RWPE2 (cell line): ENCODE measurements around the gene FERD3L.

Experiments
- ATAC-seq: fragments of 200-7000 bp; cut with Tn5 transposase; 3 replicates; pipeline ENCODE4 v1.9.1; 2021; ENCODE audit warnings: low read depth
- DNase-seq: peaks from one replicate; pipeline ENCODE4 v3.0.0-alpha.2; 2020; ENCODE audit warnings: low spot score
- H3K27ac ChIP-seq: fragments of 450-650 bp; 2 replicates; pipeline ENCODE4 v1.5.1; 2017; ENCODE audit warnings: mild to moderate bottlenecking; ENCODE audit not compliant: poor library complexity, severe bottlenecking
- H3K27me3 ChIP-seq: fragments of 250-450 bp; sonication (Bioruptor Pico); 2 replicates; pipeline ENCODE4 v1.5.1; 2021; ENCODE audit warnings: mild to moderate bottlenecking, moderate library complexity; ENCODE audit not compliant: insufficient read depth, poor library complexity, severe bottlenecking
- H3K36me3 ChIP-seq: fragments of 250-450 bp; sonication (Bioruptor Pico); 2 replicates; pipeline ENCODE4 v1.5.1; 2020; ENCODE audit warnings: low read depth, mild to moderate bottlenecking, moderate library complexity
- H3K4me1 ChIP-seq: fragments of 250-450 bp; sonication (Bioruptor Pico); 2 replicates; pipeline ENCODE4 v1.5.1; 2021; ENCODE audit warnings: mild to moderate bottlenecking, moderate library complexity; ENCODE audit not compliant: insufficient read depth, poor library complexity, severe bottlenecking
- H3K4me3 ChIP-seq: fragments of 250-450 bp; sonication (Bioruptor Pico); 2 replicates; pipeline ENCODE4 v1.5.1; 2021; ENCODE audit warnings: mild to moderate bottlenecking, moderate library complexity; ENCODE audit not compliant: severe bottlenecking
- H3K9me3 ChIP-seq: fragments of 250-450 bp; sonication (Bioruptor Pico); 2 replicates; pipeline ENCODE4 v1.5.1; 2021; ENCODE audit warnings: mild to moderate bottlenecking, moderate library complexity; ENCODE audit not compliant: severe bottlenecking
- TF ChIP-seq, protein P1 (sequence below): fragments of 450-650 bp; IDR thresholded peaks from one replicate; pipeline ENCODE4 v1.5.1; 2017; ENCODE audit warnings: mild to moderate bottlenecking, moderate library complexity; ENCODE audit not compliant: poor library complexity, severe bottlenecking

FERD3L gene

GRCh38 chr7:19143881-19144574 is 1.2 kb downstream of the FERD3L start:
- TF ChIP-seq, protein P1, sequence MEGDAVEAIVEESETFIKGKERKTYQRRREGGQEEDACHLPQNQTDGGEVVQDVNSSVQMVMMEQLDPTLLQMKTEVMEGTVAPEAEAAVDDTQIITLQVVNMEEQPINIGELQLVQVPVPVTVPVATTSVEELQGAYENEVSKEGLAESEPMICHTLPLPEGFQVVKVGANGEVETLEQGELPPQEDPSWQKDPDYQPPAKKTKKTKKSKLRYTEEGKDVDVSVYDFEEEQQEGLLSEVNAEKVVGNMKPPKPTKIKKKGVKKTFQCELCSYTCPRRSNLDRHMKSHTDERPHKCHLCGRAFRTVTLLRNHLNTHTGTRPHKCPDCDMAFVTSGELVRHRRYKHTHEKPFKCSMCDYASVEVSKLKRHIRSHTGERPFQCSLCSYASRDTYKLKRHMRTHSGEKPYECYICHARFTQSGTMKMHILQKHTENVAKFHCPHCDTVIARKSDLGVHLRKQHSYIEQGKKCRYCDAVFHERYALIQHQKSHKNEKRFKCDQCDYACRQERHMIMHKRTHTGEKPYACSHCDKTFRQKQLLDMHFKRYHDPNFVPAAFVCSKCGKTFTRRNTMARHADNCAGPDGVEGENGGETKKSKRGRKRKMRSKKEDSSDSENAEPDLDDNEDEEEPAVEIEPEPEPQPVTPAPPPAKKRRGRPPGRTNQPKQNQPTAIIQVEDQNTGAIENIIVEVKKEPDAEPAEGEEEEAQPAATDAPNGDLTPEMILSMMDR = no peak
- no peaks in the 10 kb centered on the region for H3K9me3 ChIP-seq
- peaks cover 69% of the 10 kb centered on the region for H3K27me3 ChIP-seq
- no peak overlapping the region for H3K4me3 ChIP-seq
- ATAC-seq (no peak), DNase-seq (peak; percentile 22)
- no peaks in the 10 kb centered on the region for H3K4me1 ChIP-seq
- no peaks in the 10 kb centered on the region for H3K36me3 ChIP-seq
- no peak overlapping the region for H3K27ac ChIP-seq

DNA sequence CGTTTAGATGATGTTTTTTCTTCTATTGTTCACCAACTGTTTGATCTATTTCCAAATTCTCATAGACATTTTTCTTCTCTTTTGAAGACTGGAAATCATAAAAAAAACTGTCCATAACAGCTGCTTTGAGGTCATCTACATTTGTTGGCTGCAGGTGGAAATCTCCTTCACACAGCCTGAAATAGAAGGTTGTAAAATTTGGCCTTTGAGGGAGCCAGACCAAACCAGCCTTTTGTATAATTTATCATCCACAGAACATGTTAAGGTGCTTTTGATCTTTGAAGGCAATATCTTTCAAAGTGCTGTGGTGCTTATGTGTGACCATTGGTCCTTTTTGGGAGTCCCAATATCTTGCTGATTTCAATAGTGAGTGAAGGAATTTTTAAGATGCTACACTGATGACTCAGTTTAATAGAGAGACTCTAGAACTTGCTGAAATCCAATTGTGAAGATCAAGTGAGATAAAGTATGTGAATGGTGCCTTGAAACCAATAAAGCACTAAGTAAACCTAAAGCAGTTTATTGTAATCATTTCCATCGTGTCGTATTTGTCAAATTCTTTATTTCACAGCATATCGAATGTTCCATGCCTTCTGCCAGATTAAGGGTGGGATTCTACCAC is 5.4 kb downstream of the FERD3L start:
- H3K27ac ChIP-seq = no peak overlapping the region
- TF ChIP-seq, protein P1 = no peak
- ATAC-seq (no peak), DNase-seq (no peak)
- no peak overlapping the region for H3K4me3 ChIP-seq
- H3K36me3 ChIP-seq = no peaks in the 10 kb centered on the region
- peaks cover 44% of the 10 kb centered on the region for H3K27me3 ChIP-seq
- no peaks in the 10 kb centered on the region for H3K9me3 ChIP-seq
- H3K4me1 ChIP-seq = no peaks in the 10 kb centered on the region

GRCh38 chr7:19133886-19134285 is 11.3 kb downstream of the FERD3L start:
- ATAC-seq = no peak
- H3K9me3 ChIP-seq = no peaks in the 10 kb centered on the region
- TF ChIP-seq, protein P1 = no peak

DNA sequence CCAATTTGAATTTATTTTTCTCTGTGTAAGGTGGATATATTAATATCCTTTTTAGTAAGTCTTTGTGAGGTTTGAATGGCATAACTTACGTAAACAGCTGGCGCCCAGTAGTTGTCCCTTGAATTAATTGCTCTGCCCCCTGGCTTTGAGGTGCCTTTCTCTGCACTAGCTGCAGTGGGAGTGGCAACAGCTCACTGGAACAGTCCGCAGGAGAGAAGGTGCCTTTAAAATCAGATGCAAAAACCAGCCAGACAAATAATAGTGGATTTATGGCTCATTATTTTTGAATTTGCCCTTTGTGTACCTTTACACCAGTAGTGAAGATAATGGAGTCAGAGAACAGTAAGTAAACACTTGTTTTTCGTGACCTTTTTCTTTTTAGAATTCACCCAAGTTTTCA is 11.8 kb downstream of the FERD3L start:
- TF ChIP-seq, protein P1 = no peak
- DNase-seq = no peak
- H3K27ac ChIP-seq = no peak overlapping the region
- H3K9me3 ChIP-seq = no peaks in the 10 kb centered on the region
- peaks cover 6% of the 10 kb centered on the region for H3K27me3 ChIP-seq
- H3K36me3 ChIP-seq = no peaks in the 10 kb centered on the region
- H3K4me1 ChIP-seq = no peaks in the 10 kb centered on the region
- no peak overlapping the region for H3K4me3 ChIP-seq
- no peak for ATAC-seq

More at GRCh38 chr7:19133886-19134285, 11.3 kb downstream of the FERD3L start:
- H3K4me3 ChIP-seq = no peak overlapping the region
- H3K27me3 ChIP-seq = peaks cover 6% of the 10 kb centered on the region
- H3K27ac ChIP-seq = no peak overlapping the region
- DNase-seq = no peak
- H3K4me1 ChIP-seq = no peaks in the 10 kb centered on the region
- no peaks in the 10 kb centered on the region for H3K36me3 ChIP-seq

GRCh38 chr7:19128856-19129255 is 16.4 kb downstream of the FERD3L start:
- H3K9me3 ChIP-seq = no peaks in the 10 kb centered on the region
- H3K4me3 ChIP-seq = no peak overlapping the region
- ATAC-seq (no peak), DNase-seq (no peak)
- no peaks in the 10 kb centered on the region for H3K27me3 ChIP-seq
- no peak overlapping the region for H3K27ac ChIP-seq
- no peaks in the 10 kb centered on the region for H3K4me1 ChIP-seq
- TF ChIP-seq, protein P1 = no peak
- H3K36me3 ChIP-seq = no peaks in the 10 kb centered on the region
